ENCODE measurements around the gene TVP23A. TPM values are rescaled to one million over a fixed set of nuclear protein-coding genes. Genes with fewer than 3 reads are reported as not detected.
A peak's percentile ranks its signal among the peaks of the same experiment; 100 is the strongest.

The TVP23A gene
- total and polyA plus RNA-seq, 10 of the 15 experiments (the other 5 are each of a cell fraction or from before 2014, with no cell fraction given): 1.1 to 6.4 (median 2.2) TPM

GRCh38 chr16:10812312-10813098, 6.1 kb downstream of the TVP23A start (continued):
- peak; percentile 62 for TF ChIP-seq MEF2B (IDR thresholded peaks at IDR 0.05; ENCODE audit: partially characterized antibody, poor library complexity, severe bottlenecking)
- 0 out of 2 replicates have a peak, but pooled peaks have one; percentile 3 for TF ChIP-seq ZSCAN29 (IDR thresholded peaks at IDR 0.05)
- TF ChIP-seq, protein P1, sequence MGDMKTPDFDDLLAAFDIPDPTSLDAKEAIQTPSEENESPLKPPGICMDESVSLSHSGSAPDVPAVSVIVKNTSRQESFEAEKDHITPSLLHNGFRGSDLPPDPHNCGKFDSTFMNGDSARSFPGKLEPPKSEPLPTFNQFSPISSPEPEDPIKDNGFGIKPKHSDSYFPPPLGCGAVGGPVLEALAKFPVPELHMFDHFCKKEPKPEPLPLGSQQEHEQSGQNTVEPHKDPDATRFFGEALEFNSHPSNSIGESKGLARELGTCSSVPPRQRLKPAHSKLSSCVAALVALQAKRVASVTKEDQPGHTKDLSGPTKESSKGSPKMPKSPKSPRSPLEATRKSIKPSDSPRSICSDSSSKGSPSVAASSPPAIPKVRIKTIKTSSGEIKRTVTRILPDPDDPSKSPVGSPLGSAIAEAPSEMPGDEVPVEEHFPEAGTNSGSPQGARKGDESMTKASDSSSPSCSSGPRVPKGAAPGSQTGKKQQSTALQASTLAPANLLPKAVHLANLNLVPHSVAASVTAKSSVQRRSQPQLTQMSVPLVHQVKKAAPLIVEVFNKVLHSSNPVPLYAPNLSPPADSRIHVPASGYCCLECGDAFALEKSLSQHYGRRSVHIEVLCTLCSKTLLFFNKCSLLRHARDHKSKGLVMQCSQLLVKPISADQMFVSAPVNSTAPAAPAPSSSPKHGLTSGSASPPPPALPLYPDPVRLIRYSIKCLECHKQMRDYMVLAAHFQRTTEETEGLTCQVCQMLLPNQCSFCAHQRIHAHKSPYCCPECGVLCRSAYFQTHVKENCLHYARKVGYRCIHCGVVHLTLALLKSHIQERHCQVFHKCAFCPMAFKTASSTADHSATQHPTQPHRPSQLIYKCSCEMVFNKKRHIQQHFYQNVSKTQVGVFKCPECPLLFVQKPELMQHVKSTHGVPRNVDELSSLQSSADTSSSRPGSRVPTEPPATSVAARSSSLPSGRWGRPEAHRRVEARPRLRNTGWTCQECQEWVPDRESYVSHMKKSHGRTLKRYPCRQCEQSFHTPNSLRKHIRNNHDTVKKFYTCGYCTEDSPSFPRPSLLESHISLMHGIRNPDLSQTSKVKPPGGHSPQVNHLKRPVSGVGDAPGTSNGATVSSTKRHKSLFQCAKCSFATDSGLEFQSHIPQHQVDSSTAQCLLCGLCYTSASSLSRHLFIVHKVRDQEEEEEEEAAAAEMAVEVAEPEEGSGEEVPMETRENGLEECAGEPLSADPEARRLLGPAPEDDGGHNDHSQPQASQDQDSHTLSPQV (IDR thresholded peaks at IDR 0.05): peak; percentile 7; the same call in 1 of the 2 replicates
- TF ChIP-seq EZH2 (IDR thresholded peaks at IDR 0.05; ENCODE audit: borderline replicate concordance, control insufficient read depth, low read depth, low read length): no peak
- TF ChIP-seq, protein P2, sequence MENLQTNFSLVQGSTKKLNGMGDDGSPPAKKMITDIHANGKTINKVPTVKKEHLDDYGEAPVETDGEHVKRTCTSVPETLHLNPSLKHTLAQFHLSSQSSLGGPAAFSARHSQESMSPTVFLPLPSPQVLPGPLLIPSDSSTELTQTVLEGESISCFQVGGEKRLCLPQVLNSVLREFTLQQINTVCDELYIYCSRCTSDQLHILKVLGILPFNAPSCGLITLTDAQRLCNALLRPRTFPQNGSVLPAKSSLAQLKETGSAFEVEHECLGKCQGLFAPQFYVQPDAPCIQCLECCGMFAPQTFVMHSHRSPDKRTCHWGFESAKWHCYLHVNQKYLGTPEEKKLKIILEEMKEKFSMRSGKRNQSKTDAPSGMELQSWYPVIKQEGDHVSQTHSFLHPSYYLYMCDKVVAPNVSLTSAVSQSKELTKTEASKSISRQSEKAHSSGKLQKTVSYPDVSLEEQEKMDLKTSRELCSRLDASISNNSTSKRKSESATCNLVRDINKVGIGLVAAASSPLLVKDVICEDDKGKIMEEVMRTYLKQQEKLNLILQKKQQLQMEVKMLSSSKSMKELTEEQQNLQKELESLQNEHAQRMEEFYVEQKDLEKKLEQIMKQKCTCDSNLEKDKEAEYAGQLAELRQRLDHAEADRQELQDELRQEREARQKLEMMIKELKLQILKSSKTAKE (IDR thresholded peaks at IDR 0.05; ENCODE audit: low read depth, poor library complexity, severe bottlenecking): peak; percentile 89
- peak; percentile 21; the same call in 1 of the 2 replicates for TF ChIP-seq BCL11A (IDR thresholded peaks at IDR 0.05; ENCODE audit: low read depth, low read length)
- TF ChIP-seq SP1 (IDR thresholded peaks at IDR 0.05; ENCODE audit: low read depth, low read length): no peak
- TF ChIP-seq FOXK2 (IDR thresholded peaks at IDR 0.05): peak; percentile 52; the same call in 1 of the 2 replicates
- TF ChIP-seq ETV6 (conservative IDR thresholded peaks at IDR 0.05 in 1 of 2, IDR thresholded peaks at IDR 0.05 in 1 of 2; ENCODE audit: borderline replicate concordance in 1 of 2, low read depth in 1 of 2): 0 out of 4 replicates have a peak, but pooled peaks of 1 of the 2 experiments have one; percentile 41
- TF ChIP-seq HDAC6 (IDR thresholded peaks at IDR 0.05; ENCODE audit: unreplicated experiment): no peak
- TF ChIP-seq USF1 (IDR thresholded peaks at IDR 0.05; ENCODE audit: borderline replicate concordance, extremely low read length, insufficient read depth, low read depth, low read length): no peak
- 0 out of 2 replicates have a peak, but pooled peaks have one; percentile 46 for TF ChIP-seq NR2F1 (conservative IDR thresholded peaks at IDR 0.05)
- TF ChIP-seq PML (IDR thresholded peaks at IDR 0.05; ENCODE audit: low read length): no peak; the same call in 1 of the 2 replicates
- TF ChIP-seq MTA3 (IDR thresholded peaks at IDR 0.05; ENCODE audit: borderline replicate concordance, low read length): peak; percentile 12; the same call in 1 of the 2 replicates
- TF ChIP-seq ZZZ3 (IDR thresholded peaks at IDR 0.05; ENCODE audit: control insufficient read depth, insufficient read length, low read depth): no peak
- TF ChIP-seq PAX8 (IDR thresholded peaks at IDR 0.05): no peak
- TF ChIP-seq, protein P3, sequence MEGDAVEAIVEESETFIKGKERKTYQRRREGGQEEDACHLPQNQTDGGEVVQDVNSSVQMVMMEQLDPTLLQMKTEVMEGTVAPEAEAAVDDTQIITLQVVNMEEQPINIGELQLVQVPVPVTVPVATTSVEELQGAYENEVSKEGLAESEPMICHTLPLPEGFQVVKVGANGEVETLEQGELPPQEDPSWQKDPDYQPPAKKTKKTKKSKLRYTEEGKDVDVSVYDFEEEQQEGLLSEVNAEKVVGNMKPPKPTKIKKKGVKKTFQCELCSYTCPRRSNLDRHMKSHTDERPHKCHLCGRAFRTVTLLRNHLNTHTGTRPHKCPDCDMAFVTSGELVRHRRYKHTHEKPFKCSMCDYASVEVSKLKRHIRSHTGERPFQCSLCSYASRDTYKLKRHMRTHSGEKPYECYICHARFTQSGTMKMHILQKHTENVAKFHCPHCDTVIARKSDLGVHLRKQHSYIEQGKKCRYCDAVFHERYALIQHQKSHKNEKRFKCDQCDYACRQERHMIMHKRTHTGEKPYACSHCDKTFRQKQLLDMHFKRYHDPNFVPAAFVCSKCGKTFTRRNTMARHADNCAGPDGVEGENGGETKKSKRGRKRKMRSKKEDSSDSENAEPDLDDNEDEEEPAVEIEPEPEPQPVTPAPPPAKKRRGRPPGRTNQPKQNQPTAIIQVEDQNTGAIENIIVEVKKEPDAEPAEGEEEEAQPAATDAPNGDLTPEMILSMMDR (IDR thresholded peaks at IDR 0.05 in 2 of 3, conservative IDR thresholded peaks at IDR 0.05 in 1 of 3; ENCODE audit: control insufficient read depth in 2 of 3, extremely low read depth in 1 of 3, insufficient read depth in 1 of 3, low read depth in 3 of 3, low read length in 3 of 3): peak; percentile 8 to 25 (median 23); a peak in 3 of 6 replicates
